HG03354 (cell line): ENCODE measurements around the gene CYP2D6.
A peak's percentile ranks its signal among the peaks of the same experiment; 100 is the strongest.

ENCODE experiments used
- ATAC-seq: cut with Tn5 transposase; IDR thresholded peaks from one replicate; pipeline ENCODE4 v1.9.1; 2021; ENCODE audit warnings: mild to moderate bottlenecking; ENCODE audit not compliant: unreplicated experiment, poor library complexity, severe bottlenecking

Gene CYP2D6

GRCh38 chr22:42091455-42091782, 39.2 kb downstream of the CYP2D6 start:
- no peak for ATAC-seq

- ATAC-seq: peak; percentile 90
Measured at GRCh38 chr22:42090596-42091454, 39.8 kb downstream of the CYP2D6 start, which contains the start of gene NDUFA6. TSS of gene NDUFA6 (minus strand) at chr22:42090772. CDS start at chr22:42090744, 28 bp downstream.

GRCh38 chr22:42086051-42086450, 44.6 kb downstream of the CYP2D6 start:
- no peak for ATAC-seq

GRCh38 chr22:42084874-42085273, 45.7 kb downstream of the CYP2D6 start:
- ATAC-seq: no peak

- ATAC-seq: no peak
Measured at GRCh38 chr22:42083119-42083518, 47.5 kb downstream of the CYP2D6 start.

GRCh38 chr22:42080287-42080686, 50.3 kb downstream of the CYP2D6 start:
- no peak for ATAC-seq

GRCh38 chr22:42079319-42080251, 51.0 kb downstream of the CYP2D6 start, which contains the start of gene SMDT1:
TSS of gene SMDT1 (plus strand) at chr22:42079700. CDS start at chr22:42079769, 69 bp downstream.
- peak; percentile 89 for ATAC-seq

- ATAC-seq: no peak
Measured at GRCh38 chr22:42078469-42079318, 51.9 kb downstream of the CYP2D6 start.

GRCh38 chr22:42077486-42078125, 53.0 kb downstream of the CYP2D6 start:
- no peak for ATAC-seq

GRCh38 chr22:42076764-42077485, 53.7 kb downstream of the CYP2D6 start:
- ATAC-seq: no peak
